ENCODE measurements around the gene FAM53A.
A peak's percentile ranks its signal among the peaks of the same experiment; 100 is the strongest.
"Not testable (repeated sequence)": the region's sequence is repeated elsewhere in the genome, so short reads cannot be mapped to it uniquely, and the experiment has no call there.

FAM53A gene

DNA sequence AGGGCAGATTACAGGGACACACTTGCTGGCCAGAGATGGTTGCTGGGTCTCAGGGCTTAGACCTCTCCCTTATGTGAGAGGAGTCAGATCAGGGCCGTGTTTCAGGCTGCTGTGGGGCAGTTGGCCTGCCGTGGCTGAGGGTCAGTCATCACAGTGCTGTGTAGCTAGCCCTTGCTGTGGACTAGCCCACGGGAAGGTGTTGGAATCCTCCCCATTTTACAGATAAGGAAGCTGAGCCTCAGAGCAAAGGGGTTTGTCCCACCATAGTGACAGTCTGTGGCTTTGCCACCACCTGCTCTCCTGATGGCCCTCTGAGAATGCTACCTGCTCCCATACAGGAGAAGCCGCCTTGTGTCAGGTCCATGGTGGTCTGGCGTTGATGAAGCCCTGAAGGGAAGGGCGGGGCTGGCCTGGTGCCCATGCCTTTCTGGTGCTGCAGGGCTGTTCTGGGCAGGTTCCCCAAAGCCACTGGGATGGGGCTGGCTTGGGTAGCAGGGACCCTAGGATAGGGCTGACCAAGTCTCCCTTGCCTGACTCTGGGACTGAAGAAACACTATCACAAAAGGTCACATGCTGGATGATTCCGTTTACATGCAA, 2.4 kb upstream of the FAM53A start:
- no peak for DNase-seq (ENCODE audit: low read depth in 2 of 3, low spot score in 2 of 3)

DNA sequence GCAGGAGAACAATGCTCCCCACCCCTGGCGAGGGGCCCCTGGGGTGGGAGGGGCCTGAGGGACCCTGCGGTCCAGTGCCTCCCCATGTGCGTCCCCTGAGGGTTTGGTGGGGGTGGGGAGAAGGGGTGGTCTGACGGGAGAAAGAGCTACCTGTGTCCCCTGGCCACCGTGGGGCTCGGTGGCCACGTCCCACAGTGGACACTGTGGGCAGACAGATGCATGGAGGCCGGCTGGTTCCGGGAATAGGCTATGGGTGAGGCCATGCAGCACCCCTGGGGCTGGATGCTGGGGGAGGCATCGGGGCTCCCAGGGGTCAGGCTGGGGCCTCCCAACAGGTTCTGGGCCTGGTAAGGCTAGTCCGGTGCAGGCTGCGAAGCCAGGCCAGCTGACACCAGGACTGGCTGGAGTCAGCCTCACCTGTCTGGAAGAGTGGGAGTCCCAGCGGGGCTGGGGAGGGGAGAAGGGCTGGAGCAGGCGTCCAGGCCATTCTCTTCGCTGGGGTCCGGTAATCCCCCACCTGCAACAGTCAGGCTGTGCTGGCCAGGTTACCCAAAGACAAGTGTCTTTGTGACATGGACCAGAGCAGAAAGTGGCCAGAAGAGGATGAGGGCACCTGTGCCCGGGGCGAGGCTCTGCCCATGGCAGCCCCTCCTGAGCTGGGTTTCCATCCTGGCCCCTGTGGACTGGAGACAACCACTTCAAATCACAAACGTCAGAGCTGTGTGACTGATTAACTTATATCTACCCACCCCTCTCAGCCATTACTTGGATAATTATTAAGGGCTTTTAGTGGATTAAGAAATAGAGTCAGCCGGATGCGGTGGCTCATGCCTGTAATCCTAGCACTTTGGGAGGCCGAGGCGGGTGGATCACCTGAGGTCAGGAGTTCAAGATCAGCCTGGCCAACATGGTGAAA, 1.4 kb upstream of the FAM53A start:
- no peak for DNase-seq (ENCODE audit: low read depth in 2 of 3, low spot score in 2 of 3)

DNA sequence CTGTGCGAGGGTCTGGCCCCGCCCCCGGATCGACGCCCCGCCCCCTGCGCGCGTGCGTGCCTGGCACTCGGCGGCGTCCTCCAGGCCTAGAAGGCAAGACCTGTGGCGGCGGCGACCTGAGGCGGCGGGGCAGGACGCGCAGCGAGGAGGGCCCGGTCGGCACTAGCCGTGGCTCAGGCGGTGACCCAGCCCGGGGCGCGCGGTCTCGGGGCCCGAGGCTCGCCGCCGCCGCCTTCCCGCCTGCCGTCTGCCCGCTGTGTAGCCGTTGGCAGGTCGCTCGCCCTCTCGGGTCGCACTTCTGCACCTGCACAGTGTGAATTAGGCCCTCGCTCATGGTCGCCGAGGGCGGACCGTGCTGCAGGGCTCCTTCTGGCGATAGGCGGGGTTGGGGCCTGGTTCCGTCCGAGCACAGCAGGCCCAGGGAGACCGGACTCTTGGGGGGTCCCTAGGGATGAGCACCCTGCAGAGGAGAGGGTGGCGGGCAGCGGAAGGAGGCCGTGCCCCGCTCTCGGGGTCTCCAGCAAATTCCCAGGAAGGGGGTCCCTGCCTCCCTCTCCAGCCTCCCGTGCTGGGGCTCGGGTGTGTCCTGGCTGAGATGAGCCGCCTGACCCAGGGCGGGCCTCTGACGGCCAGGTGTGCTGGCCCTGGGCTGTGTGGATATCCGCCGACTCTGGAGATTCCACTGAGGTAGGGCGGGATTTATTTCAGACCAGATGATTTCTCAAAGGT, 557 bp upstream of the FAM53A start:
- peak in 2 of 3 experiments; percentile 93 to 95 for DNase-seq (ENCODE audit: low read depth in 2 of 3, low spot score in 2 of 3)

DNA sequence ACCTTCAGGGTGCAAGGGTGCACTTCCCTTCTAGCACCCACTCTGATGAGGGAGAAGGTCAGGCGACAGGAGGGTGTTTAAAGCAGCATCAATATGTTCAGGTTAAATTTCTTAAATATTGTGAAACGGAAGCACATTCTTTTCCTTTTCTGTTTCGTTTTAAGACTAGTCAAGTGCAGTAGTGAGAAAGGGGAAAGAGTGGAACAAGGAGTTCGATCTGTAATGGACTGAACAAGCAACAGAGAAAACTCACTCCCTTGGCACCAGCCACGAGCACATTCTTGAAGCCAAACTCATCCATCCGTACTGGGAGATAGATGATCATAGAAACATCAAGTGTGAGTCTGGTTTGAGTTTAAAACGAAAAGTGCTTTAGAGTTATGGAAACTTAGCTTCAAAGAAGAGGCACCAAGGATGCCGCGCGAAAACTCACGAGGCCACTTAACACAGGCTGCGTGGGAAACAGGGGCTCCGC, 815 bp downstream of the FAM53A start:
- no peak for DNase-seq (ENCODE audit: low read depth in 2 of 3, low spot score in 2 of 3)

DNA sequence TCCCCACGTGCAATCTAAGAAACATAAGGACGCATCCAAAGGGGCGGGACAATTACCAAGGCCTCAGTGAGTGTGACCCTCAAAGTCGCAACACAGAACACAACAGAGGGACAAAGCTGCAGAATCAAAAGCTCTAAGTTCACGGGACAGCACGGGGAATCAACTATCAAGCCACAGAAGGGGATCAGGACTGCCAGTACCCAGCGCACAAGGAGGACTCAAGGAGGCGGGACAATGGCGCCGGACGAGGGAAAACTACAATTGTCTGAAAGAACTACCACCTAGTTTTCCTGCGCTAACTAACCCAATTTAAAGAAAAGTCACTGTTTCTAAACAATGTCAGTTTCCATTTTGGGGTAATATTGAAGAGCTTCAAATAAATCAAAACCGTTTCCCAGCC, 1.3 kb downstream of the FAM53A start:
- no peak for DNase-seq (ENCODE audit: low read depth in 2 of 3, low spot score in 2 of 3)

DNA sequence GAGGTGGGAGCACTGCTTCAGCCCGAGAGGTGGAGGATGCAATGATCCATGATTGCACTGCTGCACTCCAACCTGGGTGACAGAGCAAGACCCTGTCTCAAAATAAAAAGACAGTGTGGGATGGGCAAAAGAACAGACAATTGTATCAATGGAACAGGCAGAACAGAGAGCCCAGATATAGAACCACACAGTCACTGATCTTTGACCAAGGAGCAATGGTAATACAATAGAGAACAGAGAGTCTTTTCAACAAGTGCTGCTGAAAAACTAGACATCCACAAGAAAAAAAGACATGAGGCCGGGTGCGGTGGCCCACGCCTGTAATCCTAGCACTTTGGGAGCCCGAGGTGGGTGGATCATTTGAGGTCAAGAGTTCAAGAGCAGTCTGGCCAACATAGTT, 5.9 kb downstream of the FAM53A start:
- DNase-seq (ENCODE audit: low read depth in 2 of 3, low spot score in 2 of 3): no peak

DNA sequence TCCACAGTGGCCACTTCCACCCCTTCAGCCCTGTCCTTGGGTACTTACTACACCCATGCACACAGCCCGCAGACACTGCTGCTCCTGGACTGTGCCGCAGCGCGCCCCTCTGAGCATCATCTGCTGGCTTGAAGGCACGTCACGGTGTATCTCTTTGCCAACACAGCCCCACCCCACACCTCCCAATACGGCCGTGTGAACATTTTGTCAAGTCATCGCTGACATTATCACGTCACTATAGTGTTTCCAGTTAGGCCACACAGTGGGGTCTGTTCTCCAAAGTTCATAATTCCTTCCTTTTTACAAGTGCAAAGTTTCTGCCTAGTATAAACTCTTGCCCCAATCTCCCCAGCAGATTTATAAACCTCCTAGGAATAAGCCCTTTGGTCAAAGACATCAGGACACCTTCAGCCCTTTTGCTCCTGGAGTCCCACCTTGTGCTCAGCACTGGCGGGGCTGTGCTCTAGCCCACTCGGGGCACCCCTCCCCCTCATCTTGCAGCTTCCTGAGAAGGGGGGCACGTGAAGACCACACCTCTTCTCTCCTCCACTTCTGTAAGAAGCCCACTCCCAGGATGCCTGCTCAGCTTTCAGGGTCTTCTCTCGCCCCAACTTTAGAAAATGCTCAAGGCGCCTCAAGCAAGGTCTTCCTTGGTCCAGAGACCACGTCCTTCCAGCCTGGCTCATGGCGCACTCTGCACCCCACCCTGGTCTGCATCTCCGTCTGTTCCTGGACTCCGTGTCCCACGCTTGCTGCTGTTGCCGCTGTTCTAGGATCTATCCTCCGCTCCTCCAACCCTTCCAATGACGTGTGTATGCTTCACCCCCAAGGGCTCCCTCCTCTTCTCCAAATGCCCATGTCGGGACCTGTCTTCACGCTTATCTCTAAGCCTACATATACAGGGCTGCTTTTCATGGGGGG, 7.2 kb downstream of the FAM53A start:
- DNase-seq (ENCODE audit: low read depth in 2 of 3, low spot score in 2 of 3): no peak

DNA sequence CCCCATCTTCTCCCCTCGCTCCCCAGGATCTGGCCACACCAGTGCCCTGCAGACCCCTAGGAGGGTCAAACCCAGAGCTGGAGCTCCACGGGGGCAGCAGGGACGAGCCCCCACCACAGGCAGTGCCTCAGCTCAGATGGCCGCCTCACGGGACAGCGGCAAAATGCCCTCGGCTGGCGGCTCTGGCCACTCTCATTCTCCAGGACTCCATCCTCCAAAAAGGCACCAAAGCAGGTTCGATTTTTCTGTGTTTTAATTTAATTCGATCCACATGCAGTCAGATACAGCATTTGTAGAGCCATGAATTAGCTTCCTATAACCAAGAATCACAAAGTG, 8.3 kb downstream of the FAM53A start:
- no peak for DNase-seq (ENCODE audit: low read depth in 2 of 3, low spot score in 2 of 3)

DNA sequence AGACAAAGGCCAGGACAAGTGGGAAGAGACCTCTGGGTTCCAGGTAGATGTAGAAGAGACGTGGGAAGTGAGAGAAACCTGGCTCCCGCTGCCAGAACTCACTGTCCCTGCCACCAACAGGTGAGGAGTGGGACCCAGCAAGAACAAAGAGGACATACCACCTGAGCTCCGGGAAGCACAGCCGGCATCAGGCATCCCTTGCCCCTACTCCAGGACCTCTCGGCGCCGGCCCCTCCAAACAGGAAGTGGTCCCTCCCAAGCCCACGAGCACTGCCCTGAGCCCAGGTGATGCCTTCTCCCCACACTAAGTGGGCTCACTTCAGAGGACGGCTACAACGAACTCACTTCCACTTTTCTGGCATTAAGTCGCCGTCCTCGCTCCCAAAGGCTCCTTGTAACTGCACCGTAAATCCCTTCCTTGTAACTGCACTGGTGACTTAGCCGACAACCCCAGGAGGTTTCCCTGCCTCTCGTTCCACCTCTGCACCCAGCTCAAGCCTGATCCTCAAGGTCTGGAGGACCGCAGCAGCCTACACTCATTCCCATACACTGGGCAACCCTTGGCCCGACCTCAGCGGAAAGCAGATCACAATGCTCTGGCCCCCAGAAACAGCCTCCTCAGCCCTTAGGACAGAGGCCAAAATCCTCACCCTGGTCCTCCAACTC, 8.8 kb downstream of the FAM53A start:
- no peak for DNase-seq (ENCODE audit: low read depth in 2 of 3, low spot score in 2 of 3)

DNA sequence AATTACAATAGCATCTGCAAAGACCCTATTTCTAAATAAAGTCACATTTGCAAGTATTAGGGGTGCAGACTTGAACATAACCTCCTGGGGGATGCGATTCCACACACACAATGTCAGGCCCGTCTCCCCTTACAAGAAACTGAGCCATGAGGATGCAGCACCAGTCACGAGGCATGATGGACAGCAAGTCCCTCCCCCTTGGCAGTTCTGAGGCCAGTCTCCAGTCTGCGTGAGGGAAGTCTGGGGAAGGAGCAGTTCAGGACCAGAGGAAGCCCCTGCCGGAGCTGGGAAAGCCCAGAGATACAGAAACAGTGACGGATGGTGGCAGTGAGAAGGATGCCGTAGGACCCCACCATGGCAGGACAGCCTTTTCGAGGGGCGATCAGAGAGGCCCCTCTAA, 9.4 kb downstream of the FAM53A start:
- DNase-seq (ENCODE audit: low read depth in 2 of 3, low spot score in 2 of 3): no peak

DNA sequence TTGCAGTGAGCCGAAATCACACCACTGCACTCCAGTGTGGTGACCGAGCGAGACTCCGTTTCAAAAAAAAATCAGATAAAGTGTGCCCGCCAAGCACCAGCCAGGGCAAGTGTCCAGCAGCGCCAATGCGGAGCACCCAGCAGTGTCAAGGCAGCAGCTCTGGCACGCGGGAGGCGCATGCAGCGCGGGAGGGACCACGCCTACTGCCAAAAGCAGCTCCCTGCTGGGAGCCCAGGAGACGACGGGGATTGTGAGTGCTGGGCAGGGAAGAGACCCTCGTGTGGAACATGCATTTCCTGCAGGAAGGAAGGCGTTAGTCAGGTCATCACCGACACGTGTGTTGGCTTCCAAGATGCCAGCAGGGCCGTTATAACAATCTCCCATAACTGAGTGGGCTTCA, 10.4 kb downstream of the FAM53A start:
- no peak for DNase-seq (ENCODE audit: low read depth in 2 of 3, low spot score in 2 of 3)

DNA sequence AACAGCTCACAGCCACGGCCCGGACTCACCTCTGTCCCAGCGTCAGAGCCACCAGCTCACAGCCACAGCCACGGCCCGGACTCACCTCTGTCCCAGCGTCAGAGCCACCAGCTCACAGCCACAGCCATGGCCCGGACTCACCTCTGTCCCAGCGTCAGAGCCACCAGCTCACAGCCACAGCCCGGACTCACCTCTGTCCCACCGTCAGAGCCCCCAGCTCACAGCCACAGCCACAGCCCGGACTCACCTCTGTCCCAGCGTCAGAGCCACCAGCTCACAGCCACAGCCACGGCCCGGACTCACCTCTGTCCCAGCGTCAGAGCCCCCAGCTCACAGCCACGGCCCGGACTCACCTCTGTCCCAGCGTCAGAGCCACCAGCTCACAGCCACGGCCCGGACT, 13.1 kb downstream of the FAM53A start:
- DNase-seq (ENCODE audit: low read depth in 2 of 3, low spot score in 2 of 3): not testable (repeated sequence)

DNA sequence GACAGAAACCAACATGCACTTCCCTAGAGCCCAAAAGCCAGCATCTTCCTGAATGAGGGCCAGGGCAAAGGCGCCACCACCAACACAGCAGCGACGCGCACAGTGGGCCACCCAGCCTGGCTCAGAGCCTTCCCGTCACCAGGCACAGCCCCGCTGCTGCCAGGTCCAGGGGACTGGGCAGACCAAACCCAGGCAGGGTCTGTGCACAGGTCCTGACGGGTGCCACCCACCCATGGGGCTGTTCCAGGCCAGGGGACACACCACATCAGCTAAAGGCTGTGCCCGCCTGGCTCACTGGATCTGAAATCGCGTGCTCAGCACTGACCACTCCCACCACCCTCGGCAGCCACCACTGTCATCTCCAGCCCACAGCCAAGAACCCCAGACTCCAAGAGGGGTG, 13.8 kb downstream of the FAM53A start:
- DNase-seq (ENCODE audit: low read depth in 2 of 3, low spot score in 2 of 3): no peak

DNA sequence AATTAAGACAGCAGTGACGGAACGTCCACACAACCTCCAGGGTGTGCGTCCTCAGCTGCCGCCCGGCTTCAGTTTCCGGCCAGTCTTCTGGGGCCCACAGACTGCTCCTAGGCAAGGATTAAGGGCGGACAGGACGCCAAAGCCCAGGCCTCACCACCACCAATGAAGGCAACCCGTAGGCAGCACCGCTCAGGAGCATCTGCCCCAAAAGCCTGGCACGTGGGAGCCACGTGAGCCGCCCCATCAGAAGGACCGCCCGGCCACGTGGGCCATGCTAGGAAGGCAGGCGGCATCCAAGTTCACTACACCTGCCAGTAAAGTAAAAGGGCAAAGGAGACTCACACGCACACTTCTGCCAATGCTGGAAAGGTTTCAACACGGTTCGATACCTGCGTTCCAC, 14.3 kb downstream of the FAM53A start:
- no peak for DNase-seq (ENCODE audit: low read depth in 2 of 3, low spot score in 2 of 3)

DNA sequence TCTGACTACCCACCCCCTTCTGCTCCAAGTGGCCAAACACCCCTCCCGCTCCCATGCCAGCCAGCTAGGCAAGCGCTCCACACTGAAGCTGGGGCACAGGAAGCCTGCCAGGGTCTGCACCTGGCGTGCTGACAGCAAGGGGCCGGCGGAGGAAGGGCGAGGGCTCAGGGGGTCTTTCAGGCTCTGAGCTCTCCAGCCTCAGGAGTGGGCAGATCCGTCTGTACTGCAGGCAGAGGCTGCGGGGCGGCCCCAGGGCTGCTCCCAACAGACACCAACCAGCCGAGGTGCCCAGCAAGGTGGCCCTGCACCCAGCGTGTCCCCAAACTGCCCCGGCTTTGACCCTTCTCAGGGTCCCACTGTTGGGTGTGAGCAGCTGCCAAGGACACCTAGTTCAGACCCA, 14.8 kb downstream of the FAM53A start:
- no peak for DNase-seq (ENCODE audit: low read depth in 2 of 3, low spot score in 2 of 3)

DNA sequence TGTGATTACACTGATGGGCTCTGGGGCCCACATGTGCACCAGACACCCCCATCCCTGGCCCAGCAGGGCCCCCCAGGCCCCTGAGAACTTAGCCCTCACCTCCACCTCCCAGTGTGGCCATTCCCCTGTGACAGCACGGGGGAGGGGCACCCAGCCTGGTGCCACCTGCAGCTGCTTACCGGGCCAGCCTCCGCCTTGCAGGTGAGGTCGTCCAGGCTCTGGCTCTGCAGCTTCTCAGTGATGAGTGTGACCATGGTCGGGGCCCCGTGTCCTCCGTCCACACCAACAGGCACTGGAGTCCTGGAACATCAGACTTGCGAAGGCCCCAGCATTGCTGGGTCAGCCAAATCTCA, 15.6 kb downstream of the FAM53A start:
- DNase-seq (ENCODE audit: low read depth in 2 of 3, low spot score in 2 of 3): no peak

DNA sequence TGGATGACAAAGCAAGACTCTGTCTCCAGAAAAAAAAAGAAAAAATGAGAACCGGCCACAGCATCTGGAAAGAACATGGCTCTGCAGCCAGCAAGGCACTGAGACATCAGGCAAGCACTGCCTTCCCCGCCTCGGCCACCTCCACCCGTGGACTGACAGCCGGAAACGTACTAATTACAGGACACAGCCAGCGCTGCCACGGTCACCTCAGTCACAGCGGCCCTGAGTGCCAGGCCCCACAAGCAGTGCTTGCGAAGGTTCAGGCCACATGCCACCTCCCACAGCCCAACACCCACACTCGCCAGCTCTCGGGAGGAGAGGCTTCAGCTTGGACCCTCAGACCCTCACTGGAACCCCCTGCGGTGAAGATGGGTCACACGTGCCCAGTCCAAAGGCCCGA, 16.8 kb downstream of the FAM53A start:
- no peak for DNase-seq (ENCODE audit: low read depth in 2 of 3, low spot score in 2 of 3)

DNA sequence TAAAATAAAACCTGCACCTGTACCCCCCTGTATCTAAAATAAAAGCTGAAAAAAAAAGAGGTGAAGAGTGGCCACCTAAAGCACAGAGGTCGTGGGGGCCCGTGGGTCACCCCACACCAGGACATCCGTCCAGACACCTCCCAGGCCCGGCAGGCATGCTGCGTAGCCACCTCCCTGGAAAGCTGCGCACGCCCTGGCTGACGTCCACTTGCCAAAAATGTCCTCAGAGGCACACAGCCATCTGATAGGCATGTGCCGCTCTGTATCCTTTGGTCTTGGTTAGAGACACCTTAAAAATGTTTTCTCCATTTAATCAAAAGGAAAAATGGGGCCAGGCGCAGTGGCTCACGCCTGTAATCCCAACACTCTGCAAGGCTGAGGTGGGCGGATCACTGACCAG, 17.7 kb downstream of the FAM53A start:
- no peak for DNase-seq (ENCODE audit: low read depth in 2 of 3, low spot score in 2 of 3)

DNA sequence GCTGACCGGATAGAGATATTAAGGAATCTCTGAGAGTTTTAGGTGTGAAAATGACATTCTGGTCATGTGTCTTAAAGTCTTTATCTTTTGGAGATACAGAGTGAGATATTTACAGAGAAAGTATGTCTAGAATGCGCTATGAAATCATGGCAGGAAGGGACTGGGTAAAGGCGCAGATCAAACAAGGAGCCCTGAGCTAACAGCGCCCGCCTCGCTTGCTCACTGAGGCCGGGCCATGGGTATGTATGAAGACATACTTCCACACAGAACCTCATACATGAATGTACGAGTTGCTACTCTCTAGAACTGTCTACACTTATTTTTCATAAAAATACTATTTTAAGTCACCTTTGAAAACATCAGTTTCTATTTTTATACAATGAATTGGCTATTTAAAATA, 20.0 kb downstream of the FAM53A start:
- DNase-seq (ENCODE audit: low read depth in 2 of 3, low spot score in 2 of 3): no peak

DNA sequence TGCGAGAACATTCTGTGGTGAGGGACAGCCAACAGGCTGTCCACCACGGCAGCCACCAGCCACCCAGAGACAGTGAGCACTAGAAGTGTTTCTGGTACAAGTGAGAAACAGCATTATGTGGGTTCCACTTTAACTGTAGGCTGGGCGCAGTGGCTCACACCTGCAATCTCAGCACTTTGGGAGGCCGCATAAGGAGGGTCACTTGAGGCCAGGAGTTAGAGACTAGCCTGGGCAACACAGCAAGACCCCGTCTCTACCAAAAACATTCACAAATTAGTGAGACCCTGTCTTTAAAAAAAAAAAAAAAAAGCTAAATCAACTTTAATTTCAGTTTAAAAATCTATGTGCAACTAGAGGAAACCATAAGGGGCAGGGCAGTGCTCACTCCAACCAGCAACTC, 20.6 kb downstream of the FAM53A start:
- no peak for DNase-seq (ENCODE audit: low read depth in 2 of 3, low spot score in 2 of 3)

DNA sequence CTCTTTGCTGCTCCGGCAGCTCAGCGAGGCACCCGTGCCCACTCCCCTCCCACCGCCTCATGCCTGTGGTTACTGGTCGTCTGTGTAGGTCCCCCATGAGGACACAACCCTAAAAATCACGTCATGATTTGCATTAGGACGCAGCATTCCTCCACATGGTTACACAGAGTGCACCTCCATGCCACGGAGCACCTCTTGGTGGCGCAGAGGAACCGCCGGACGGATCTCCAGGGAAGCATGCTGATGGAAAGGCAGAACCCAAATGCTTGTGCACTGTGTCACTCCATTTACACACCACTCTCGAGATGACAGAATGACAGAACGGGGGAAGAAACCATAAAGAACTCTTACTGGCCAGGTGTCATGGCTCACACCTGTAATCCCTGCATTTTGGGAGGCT, 22.4 kb downstream of the FAM53A start:
- no peak for DNase-seq (ENCODE audit: low read depth in 2 of 3, low spot score in 2 of 3)

Measured in activated CD8-positive, alpha-beta memory T cell treated with anti-CD3 and anti-CD28 coated beads for 48 hours (primary cell).